HG03196 (cell line): ENCODE results near the gene HYAL4.
"Not testable (repeated sequence)": the region's sequence is repeated elsewhere in the genome, so short reads cannot be mapped to it uniquely, and the experiment has no call there.

Experiments
- ATAC-seq: cut with Tn5 transposase; IDR thresholded peaks from one replicate; pipeline ENCODE4 v1.9.1; 2021; ENCODE audit not compliant: unreplicated experiment

The HYAL4 gene

DNA sequence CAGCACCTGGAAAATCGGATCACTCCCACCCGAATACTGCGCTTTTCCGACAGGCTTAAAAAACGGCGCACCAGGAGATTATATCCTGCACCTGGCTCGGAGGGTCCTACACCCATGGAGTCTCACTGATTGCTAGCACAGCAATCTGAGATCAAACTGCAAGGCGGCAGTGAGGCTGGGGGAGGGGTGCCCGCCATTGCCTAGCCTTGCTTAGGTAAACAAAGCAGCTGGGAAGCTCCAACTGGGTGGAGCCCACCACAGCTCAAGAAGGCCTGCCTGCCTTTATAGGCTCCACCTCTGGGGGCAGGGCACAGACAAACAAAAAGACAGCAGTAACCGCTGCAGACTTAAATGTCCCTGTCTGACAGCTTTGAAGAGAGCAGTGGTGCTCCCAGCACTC is 49.8 kb downstream of the HYAL4 start:
- ATAC-seq: not testable (repeated sequence)

- ATAC-seq: no peak
Observed at GRCh38 chr7:123901101-123901500, 56.1 kb downstream of the HYAL4 start.

- ATAC-seq: no peak
Observed at GRCh38 chr7:123905714-123906113, 60.7 kb downstream of the HYAL4 start.

- no peak for ATAC-seq
Observed at GRCh38 chr7:123916240-123916724, 71.3 kb downstream of the HYAL4 start.

DNA sequence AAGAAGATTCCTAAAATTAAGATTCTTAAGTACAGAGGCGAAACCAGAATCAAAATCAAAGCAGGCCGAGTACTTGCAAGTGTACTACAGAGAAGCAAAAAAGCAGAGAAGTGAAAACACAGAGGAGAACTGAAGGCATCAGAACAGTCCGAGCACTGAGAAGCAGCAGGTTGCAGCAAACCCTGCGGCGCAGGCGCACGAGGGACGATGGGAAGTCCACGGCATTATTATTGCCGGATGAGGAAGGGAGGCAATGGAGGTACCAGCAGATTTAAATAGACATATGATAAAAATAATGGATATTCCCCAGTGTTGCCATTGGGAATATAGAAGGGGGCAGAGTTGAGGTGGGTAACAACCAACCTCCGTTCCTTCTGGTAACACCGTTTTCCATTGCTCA is 72.9 kb downstream of the HYAL4 start:
- ATAC-seq: no peak

DNA sequence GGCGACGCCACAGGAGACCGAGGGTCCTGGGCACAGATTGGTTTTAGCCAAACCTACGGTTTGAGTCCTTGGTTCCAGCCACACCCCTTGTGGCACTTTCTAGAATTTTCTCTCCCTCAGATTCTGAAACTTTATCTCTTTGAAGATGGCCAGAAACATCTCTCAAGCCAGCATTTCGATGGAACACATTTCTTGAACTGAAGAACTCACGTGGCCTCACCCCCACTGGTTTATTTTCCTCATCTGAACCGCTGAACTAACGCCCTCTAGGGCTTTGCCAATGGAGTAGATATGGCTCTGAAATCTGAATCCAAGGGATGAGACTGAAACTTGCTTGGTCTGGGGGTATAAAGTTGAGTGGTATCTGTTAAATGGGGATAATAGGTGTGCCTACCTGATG is 73.3 kb downstream of the HYAL4 start:
- no peak for ATAC-seq

GRCh38 chr7:123923599-123923998 is 78.6 kb downstream of the HYAL4 start:
- no peak for ATAC-seq

DNA sequence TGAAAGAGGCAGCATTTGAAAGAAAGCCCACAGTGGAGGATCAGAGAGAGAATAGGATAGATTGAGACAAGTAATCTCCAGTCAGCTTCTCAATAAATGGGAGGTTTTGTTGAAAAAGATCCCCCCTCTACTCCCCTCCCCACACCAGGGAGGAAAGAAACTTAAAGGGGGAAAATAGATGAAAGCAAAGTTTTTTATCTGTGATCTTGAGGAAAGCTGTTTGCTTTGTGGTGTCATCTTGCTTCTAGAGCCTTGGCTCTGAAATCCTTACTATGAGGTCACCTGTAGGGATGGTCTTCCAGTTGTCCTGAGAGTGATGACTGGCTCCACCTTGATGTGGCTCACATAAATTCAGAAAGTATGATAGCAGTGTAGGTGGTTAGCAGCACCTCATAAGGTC is 80.0 kb downstream of the HYAL4 start, which contains the start of gene SPAM1:
Gene SPAM1, plus strand, starts transcription at position 301 of the 400 bp plus-strand sequence. CDS start 28,330 bp downstream, outside the sequence.
- no peak for ATAC-seq
